Loucy (cell line): Measurements from ENCODE around the gene TMEM203.

Experiments
- CTCF ChIP-seq: fragments of 200-600 bp; sonication (generic); conservative IDR thresholded peaks from 2 replicates; pipeline ENCODE4 v1.5.1; 2014; ENCODE audit warnings: mild to moderate bottlenecking, antibody characterized with exemption, low read length
- EZH2phosphoT487 ChIP-seq: fragments of 200-600 bp; IDR thresholded peaks from 2 replicates; pipeline ENCODE4 v1.6.1; 2018; ENCODE audit warnings: antibody characterized with exemption, mild to moderate bottlenecking, moderate library complexity, borderline replicate concordance

- TF ChIP-seq CTCF = peak; percentile 22; the same call in 1 of the 2 replicates
- no peak for TF ChIP-seq EZH2phosphoT487
Measured at GRCh38 chr9:137190315-137190856, 15.1 kb downstream of the TMEM203 start.
